GM18907 (cell line): ENCODE measurements around the gene HSPB1.
"Not testable (repeated sequence)": the region's sequence is repeated elsewhere in the genome, so short reads cannot be mapped to it uniquely, and the experiment has no call there.

Experiments used
- ATAC-seq: cut with Tn5 transposase; IDR thresholded peaks from one replicate; pipeline ENCODE4 v1.9.1; 2021; ENCODE audit warnings: mild to moderate bottlenecking, moderate library complexity; ENCODE audit not compliant: unreplicated experiment

HSPB1 gene

GRCh38 chr7:76330261-76330660 lies 27.8 kb downstream of the HSPB1 start:
- ATAC-seq = no peak

- ATAC-seq = no peak
These were observed 28.2 kb downstream of the HSPB1 start for GRCh38 chr7:76330673-76331072.

- no peak for ATAC-seq
These were observed 29.6 kb downstream of the HSPB1 start for GRCh38 chr7:76332078-76332477.

- no peak for ATAC-seq
These were observed 31.1 kb downstream of the HSPB1 start for GRCh38 chr7:76333511-76334101.

DNA sequence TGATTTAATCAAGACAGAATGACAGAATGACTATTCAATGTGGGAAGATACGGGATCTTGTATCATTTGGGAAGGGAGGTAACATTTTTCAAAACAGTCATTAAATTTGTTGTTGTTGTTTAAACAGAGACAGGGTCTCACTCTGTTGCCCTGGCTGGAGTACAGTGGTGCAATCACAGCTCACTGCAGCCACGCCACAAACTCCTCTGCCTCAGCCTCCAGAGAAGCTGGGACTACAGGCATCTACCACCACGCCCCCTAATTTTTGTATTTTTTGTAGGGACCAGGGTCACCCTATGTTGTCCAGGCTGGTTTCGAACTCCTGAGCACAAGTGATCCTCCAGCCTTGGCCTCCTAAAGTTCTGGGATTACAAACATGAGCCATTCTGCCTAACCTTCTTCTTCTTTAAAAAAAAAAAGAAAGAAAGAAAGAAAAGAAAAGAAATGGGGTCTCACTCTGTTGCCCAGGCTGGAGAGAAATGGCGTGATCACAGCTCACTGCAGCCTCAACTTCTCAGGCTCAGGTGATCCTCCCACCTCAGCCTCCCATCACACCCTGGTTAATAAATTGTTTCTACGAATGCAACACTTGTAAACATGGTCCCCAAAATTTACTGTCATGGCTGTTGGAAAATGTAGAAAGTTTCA lies 32.0 kb downstream of the HSPB1 start:
- ATAC-seq = no peak

GRCh38 chr7:76335417-76335816 lies 32.9 kb downstream of the HSPB1 start:
- ATAC-seq = not testable (repeated sequence)

DNA sequence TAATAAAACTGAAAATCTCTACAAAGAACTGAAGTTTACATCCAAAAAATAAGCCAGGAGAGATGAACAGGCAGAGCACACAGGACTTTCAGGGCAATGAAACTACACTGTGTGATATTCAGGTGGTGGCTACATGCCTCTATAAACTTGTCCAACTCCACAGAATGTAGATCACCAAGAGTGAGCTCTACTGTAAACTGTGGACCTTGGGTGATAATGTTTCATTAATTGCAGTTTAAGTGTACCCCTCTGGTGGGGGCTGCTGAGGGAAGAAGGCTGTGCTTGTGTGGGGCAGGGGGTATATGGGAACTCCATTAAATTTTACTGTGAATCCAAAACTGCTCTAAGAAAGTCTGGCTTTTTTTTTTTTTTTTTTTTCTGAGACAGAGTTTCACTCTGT lies 33.6 kb downstream of the HSPB1 start:
- no peak for ATAC-seq

- ATAC-seq = no peak
These were observed 34.7 kb downstream of the HSPB1 start for GRCh38 chr7:76337147-76337546.

GRCh38 chr7:76338298-76339084 lies 36.0 kb downstream of the HSPB1 start:
- ATAC-seq = no peak

DNA sequence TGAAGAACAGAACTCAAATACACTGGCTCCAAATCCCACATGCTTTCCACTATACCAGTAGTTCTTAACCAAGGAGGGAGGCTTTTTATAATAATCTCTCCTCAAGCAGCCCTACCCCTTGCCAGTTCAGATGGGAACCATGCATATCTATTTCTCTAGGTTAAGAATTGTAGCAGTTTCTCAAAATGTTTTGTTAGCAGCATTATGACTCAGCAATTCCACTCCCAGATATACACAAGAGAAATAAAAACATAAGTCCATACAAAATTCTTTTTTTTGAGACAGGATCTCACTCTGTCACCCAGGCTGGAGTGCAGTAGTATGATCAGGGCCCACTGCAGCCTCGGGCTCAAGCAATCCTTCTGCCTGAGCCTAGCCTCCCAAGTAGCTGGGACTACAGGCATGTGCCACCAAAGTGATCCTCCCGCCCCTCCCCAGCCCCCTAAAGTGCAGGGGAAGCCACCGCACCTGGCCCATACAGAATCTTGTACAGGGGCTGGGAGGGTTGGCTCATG lies 38.2 kb downstream of the HSPB1 start:
- no peak for ATAC-seq

DNA sequence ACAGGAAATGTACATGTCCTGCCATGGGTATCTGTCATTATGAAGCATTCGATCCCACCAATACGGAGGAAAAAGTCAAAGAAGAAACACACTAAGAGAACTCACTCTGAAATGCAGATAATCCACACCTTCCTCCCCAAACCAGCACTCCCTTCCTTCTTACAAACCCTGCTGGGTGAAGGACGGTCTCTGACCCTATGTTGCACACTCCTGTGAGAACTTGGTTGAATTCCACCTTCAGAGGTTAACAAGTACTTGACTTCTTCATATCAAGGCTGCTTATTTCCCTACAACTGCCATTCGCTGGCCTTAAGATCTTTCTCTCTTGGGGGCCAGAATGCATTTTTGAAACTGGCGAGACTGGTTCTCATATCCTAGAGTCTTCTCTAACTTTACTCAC lies 39.7 kb downstream of the HSPB1 start:
- ATAC-seq = no peak

GRCh38 chr7:76343294-76343930 lies 40.9 kb downstream of the HSPB1 start:
- ATAC-seq = no peak

DNA sequence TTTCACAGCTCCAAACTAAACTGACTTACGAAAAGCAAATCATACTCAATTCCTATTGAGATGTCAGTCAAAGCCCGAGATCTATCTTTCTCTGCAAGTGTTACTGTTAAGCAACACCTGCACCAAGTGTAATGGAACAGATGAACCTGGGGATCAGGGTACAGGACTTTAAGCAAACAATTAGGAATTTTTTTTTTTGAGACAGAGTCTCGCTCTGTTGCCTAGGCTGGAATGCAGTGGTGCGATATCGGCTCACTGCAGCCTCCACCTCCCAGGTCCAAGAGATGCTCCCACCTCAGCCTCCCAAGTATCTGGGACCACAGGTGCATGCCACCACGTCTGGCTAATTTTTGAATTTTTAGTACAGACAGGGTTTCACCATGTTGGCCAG lies 41.5 kb downstream of the HSPB1 start:
- ATAC-seq = no peak

- no peak for ATAC-seq
These were observed 43.6 kb downstream of the HSPB1 start for GRCh38 chr7:76346097-76346496.

- no peak for ATAC-seq
These were observed 44.3 kb downstream of the HSPB1 start for GRCh38 chr7:76346778-76347177.

DNA sequence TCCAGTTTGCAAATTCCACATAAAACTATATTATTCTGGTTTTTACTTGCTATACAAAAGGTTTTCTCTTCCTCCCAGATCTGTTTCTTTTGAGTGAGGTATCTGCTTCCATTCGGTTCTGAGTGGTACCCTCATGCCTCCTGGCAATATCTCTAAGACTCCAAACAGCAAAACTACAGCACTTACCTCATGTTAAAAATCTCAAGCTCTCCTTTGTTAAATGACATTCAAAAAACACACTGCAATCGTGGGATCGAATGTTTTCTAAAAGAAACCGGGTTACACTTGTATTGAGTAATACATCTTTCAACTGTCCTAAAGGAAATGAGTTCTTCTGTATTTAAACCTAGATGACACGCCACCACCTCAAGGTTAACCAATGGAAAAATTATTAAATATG lies 45.2 kb downstream of the HSPB1 start:
- no peak for ATAC-seq

DNA sequence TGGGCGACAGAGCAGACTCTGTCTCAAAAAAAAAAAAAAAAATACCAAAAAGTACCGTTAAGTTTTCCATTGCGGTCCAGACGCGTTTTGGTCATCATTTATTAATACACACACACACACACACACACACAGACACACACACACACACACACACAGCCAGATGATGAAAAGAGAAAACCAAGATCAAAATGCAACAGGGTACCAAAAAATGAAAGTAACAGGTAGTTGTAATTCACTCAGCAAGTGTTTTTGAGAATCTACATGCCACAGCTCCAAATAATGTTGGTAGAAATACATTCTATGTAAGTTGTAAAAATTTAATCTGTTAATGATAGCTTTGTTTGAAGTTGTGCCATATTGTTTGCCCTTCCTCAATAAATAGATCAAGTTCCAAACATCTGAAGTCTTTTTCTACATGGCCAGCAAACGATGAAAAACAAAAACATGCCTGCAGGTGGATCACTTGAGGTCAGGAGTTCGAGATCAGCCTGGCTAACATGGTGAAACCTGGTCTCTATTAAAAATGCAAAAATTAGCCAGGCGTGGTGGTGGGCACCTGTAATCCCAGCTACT lies 46.9 kb downstream of the HSPB1 start:
- ATAC-seq = no peak

DNA sequence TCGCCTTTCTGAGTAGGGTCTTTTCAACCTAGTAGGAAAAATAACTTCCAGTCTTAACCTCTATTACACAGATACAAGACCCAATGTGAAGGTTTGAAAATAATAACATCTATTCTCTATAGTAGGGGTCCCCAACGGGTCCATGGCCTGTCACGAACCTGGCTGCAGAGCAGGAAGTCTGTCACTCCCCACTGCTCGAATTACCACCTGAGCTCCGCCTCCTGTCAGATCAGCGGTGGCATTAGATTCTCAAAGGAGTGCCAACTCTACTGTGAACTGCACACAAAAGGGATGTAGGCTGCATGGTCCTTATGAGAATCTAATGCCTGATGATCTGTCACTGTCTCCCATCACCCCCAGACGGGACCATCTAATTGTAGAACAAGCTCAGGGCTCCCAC lies 48.9 kb downstream of the HSPB1 start:
- ATAC-seq = no peak

GRCh38 chr7:76352193-76352592 lies 49.7 kb downstream of the HSPB1 start:
- no peak for ATAC-seq

DNA sequence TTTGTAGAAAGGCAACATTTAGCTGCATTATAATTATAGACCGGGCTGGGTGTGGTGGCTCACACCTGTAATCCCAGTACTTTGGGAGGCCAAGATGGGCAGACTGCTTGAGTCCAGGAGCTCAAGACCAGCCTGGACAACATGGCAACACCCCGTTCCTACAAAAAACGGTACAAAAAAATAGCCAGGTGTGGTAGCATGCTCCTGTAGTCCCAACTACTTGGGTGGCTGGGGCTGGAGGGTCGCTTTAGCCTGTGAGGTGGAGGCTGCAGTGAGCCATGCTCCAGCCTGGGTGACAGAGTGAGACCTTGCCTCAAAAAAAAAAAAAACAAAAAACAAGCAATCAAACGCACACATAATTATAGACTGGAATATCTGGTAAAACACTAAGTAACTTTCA lies 51.3 kb downstream of the HSPB1 start:
- ATAC-seq = no peak
